Activated CD8-positive, alpha-beta memory T cell treated with anti-CD3 and anti-CD28 coated beads for 36 hours (primary cell): ENCODE results near the gene EXD3. TPM values are rescaled to one million over a fixed set of nuclear protein-coding genes. Genes with fewer than 3 reads are reported as not detected.

Source experiments
- CTCF ChIA-PET: fragments of 350-600 bp; sonication (Branson Sonifier 250); formaldehyde crosslinking; loops from one replicate; lab custom pipeline; 2021; ENCODE audit warnings: antibody characterized with exemption; lab: Charles Lee
- POLR2A ChIA-PET: fragments of 350-600 bp; sonication (Branson Sonifier 250); formaldehyde crosslinking; loops from one replicate; lab custom pipeline; 2021; ENCODE audit warnings: antibody characterized with exemption; lab: Charles Lee
- total RNA-seq, 2 experiments: library from RNA; stranded (reverse); gene quantifications; one replicate each; pipeline ENCODE4 v1.2.3, GENCODE V29; 2021

EXD3 gene
- total RNA-seq, 2 experiments from 2014 or later: 3.4 to 3.7 TPM

DNA sequence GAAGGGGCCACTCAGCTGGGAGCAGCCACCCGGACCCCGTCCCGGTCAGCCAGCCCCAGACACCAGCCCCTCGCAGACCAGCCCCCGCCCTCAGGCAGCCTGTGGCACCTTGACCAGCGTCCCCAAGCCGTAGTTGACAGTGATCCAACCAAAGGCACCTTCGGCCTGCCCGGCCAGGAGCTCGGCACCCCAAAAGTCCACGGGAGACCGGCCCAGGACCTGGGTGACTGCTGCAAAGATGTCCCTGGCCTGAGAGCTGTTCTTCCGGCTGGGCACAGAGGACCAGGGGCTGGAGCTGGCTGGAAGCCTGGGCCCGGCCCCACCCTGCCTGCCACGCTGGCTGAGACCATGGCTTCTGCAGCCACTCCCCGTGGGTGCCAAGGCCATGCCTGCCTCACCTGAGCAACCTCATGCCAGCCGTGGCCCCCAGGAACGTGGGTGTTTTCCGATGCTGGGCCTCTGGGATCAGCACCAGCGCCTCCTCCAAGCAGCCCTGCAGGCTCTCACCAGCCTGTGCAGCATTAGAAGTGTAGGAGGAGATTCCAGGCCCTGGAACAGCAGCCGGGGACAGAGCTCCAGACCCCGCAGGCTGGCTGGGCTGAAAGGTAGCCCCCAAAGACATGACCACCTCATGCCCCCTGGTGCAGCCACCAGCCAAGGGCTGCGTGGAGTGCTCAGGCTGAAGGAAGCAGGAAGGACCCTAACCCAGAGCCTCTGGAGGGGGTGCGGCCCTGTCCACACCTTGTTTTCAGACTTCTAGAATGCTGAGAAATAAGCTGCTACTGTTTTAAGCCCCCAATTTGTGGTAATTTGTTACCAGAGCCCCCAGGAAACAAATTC, 14.0 kb upstream of the EXD3 start:
- CTCF ChIA-PET: no interaction called here

GRCh38 chr9:137435980-137436760, 13.2 kb upstream of the EXD3 start:
- POLR2A ChIA-PET: no interaction called here
- CTCF ChIA-PET: no interaction called here

More for the DNA sequence above, 14.0 kb upstream of the EXD3 start:
- POLR2A ChIA-PET: interaction anchor here (0.5 kb wide), 1 partner anchor 218 kb away, joined by 4 read pairs; no protein-coding TSS in a partner anchor

GRCh38 chr9:137435381-137435891, 12.5 kb upstream of the EXD3 start:
- POLR2A ChIA-PET: no interaction called here
- CTCF ChIA-PET: no interaction called here

DNA sequence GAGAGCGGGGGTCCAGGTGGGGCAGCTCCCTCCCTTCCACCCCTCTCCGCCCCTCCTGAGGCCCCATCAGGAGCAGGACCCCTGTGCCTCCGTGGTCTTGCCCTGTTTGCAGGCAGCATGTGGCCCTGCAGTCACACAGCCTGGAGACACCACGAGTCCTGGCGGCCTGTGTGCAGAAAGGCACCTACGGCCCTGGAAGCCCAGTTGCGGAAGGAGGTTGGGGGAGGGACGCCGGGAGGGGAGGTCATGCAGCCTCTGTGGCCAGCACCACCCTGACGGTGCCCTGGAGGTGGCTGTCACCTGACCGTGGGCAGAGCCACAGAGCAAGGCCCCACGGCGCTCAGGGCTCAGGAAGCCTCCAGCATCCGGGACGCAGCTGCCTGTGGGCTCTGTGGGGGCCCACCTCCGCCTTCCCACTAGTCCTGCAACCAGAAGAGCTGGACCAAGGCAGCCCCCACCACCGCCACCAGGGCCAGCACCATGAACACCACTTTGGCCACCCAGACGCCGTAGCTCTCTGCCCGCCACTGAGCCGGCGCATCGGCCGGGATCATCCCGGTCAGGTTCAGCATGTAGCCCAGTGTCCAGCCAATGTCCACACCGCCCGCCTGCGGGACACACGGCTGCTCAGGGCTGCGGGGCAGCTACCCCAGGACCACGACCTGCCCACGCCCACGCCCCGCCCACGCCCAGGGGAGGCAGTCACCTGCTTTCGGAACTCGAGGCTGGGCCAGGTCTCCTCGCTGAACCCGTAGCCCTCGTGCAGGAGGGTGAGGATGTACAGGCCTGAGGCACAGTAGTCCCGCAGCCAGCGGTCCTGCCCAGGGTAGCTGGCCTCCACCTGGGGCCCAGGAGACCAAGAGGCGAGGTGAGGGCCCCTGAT, 11.8 kb upstream of the EXD3 start:
- ChIA-PET CTCF (no interaction called here), POLR2A (no interaction called here)

DNA sequence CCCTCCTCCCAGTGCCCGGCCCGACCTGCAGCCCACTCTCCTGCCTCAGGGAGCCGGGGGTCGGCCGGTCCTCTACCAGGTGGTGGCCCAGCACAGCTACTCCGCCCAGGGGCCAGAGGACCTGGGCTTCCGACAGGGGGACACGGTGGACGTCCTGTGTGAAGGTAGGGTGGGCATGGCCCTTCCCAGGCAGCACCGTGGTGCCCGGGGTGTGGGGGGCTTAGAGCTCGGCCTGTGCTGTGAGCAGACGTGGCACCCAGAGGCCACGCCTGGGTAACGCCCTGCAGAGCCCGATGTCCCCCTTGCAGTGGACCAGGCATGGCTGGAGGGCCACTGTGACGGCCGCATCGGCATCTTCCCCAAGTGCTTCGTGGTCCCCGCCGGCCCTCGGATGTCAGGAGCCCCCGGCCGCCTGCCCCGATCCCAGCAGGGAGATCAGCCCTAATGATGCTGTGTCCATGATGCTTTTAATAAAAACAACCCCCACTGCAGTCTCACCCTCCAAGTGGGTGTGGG, 11.0 kb upstream of the EXD3 start:
- ChIA-PET CTCF (no interaction called here), POLR2A (no interaction called here)

GRCh38 chr9:137433349-137433915, 10.5 kb upstream of the EXD3 start:
- ChIA-PET POLR2A (no interaction called here), CTCF (interaction anchor here (1.1 kb wide), 1 partner anchor 10 kb away, joined by 4 read pairs; the partner anchor contains the start of genes EXD3 and NOXA1)

GRCh38 chr9:137432687-137433348, 9.9 kb upstream of the EXD3 start:
- CTCF ChIA-PET: interaction anchor here (0.6 to 1.1 kb wide), 2 partner anchors 9 to 10 kb away, joined by 3 to 4 read pairs; partner anchors contain the start of genes EXD3 and NOXA1
- POLR2A ChIA-PET: no interaction called here

DNA sequence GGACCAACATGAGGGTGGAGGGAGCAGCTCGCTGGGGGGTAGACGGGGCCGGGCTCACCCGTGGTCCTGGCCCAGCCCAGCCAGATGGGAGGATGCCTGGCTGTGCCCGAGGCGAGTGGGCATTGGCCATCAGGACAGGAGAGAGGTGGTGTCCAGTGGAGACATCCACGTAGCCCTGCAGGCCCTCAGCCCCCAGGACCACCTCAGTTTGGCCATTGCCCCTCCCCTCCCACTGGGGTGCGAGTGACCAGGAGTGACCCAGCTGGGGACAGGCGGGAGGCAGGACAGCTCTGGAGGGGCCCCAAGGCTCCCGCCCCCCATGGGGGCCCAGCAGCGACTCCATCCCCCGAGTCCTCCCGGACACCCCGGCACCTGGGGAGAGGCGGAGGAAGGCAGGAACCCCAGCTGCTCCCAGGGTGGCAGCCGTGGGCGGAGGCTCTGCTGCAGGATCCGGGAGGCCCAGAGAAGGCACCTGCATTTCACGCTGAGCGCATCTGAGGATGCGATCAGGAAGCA, 8.5 kb upstream of the EXD3 start:
- ChIA-PET CTCF (interaction anchor here (0.6 to 1.2 kb wide), 2 partner anchors 12 to 13 kb away, joined by 3 to 5 read pairs; no protein-coding TSS in a partner anchor), POLR2A (no interaction called here)

GRCh38 chr9:137430723-137431415, 7.9 kb upstream of the EXD3 start:
- ChIA-PET POLR2A (no interaction called here), CTCF (interaction anchor here (1.2 kb wide), 1 partner anchor 14 kb away, joined by 5 read pairs; no protein-coding TSS in a partner anchor)

- CTCF ChIA-PET: interaction anchor here (0.6 to 1.2 kb wide), 2 partner anchors 14 to 137 kb away, joined by 4 to 5 read pairs; no protein-coding TSS in a partner anchor
- POLR2A ChIA-PET: no interaction called here
Measured at GRCh38 chr9:137429974-137430722, 7.2 kb upstream of the EXD3 start.

DNA sequence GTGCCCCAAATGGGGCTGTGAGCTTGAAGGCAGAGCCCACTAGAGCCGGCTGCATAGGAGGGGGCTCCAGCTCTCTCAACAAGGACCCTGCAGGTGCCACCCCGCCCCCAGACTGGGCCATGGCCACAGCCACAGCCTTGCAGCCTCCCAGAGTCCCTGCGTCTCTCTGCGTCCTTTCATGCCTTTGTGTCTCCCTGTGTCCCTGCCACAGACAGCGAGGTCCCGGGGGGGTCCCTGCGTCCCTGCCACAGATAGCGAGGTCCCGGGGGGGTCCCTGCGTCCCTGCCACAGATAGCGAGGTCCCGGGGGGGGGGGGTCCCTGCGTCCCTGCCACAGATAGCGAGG, 6.6 kb upstream of the EXD3 start:
- ChIA-PET POLR2A (no interaction called here), CTCF (no interaction called here)

GRCh38 chr9:137428841-137429545, 6.0 kb upstream of the EXD3 start:
- ChIA-PET CTCF (no interaction called here), POLR2A (no interaction called here)

GRCh38 chr9:137428311-137428630, 5.3 kb upstream of the EXD3 start:
- CTCF ChIA-PET: interaction anchor here (1.6 kb wide), 1 partner anchor 17 kb away, joined by 6 read pairs; no protein-coding TSS in a partner anchor
- POLR2A ChIA-PET: no interaction called here

DNA sequence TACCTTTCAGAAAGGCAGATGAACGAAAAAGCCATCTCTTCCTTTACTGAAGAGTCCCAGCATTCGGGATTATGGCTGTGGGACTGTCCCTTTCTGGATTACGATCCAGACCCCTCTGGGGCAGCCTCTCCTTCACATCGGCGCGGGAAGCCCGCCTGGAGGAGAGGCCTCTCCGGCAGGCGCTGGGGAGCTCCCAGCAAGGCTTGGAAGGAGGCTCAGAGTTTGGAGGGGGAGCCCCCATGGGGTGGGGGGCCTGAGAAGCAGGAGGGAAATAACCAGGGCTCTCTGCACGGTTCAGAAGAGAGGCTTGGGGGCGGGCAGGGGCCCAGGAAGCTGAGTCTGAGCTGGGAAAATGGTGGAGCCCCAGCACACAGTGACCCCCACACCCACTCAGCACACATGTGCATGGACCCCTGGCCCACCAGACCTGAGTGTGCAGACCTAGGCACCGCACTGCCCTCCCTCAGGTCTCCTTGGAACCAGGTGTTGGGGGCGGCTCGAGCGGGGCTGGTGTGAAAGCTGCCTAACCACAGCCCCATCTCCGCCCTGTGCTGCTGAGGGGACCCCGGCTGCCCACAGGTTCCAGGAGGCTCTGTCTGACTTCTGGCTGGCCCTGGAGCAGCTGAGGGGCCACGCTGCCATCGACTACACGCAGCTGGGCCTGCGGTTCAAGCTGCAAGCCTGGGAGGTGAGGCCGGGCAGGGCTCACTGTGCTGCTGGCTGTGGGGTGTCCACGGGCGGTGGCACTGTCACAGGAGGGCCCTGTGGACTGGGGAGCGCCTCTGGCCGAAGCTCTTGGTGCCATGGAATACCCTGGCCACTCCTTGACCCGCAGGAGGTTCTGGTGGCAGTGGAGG, 4.7 kb upstream of the EXD3 start:
- CTCF ChIA-PET: interaction anchor here (1.6 kb wide), 1 partner anchor 17 kb away, joined by 6 read pairs; no protein-coding TSS in a partner anchor

More for the DNA sequence above, 4.7 kb upstream of the EXD3 start:
- POLR2A ChIA-PET: no interaction called here
